HG03457 (cell line): ENCODE measurements around the gene THYN1.

Experiments used
- ATAC-seq: cut with Tn5 transposase; IDR thresholded peaks from one replicate; pipeline ENCODE4 v1.9.1; 2021; ENCODE audit warnings: moderate number of reproducible peaks; ENCODE audit not compliant: unreplicated experiment

The THYN1 gene

GRCh38 chr11:134252346-134253187 lies 585 bp downstream of the THYN1 start:
- ATAC-seq: peak; percentile 18

- ATAC-seq: no peak
These were observed 2.5 kb downstream of the THYN1 start for GRCh38 chr11:134250675-134251074.

GRCh38 chr11:134250246-134250645 lies 2.9 kb downstream of the THYN1 start:
- ATAC-seq: no peak

- ATAC-seq: no peak
These were observed 4.2 kb downstream of the THYN1 start for GRCh38 chr11:134248910-134249480.

- ATAC-seq: no peak
These were observed 6.5 kb downstream of the THYN1 start for GRCh38 chr11:134246678-134247077.

GRCh38 chr11:134246100-134246499 lies 7.1 kb downstream of the THYN1 start:
- no peak for ATAC-seq

- no peak for ATAC-seq
These were observed 7.7 kb downstream of the THYN1 start for GRCh38 chr11:134245434-134245833.

GRCh38 chr11:134244593-134244992 lies 8.6 kb downstream of the THYN1 start:
- no peak for ATAC-seq

GRCh38 chr11:134243913-134244312 lies 9.2 kb downstream of the THYN1 start:
- no peak for ATAC-seq

- no peak for ATAC-seq
These were observed 10.8 kb downstream of the THYN1 start for GRCh38 chr11:134242376-134242775.

GRCh38 chr11:134240592-134240991 lies 12.6 kb downstream of the THYN1 start:
- no peak for ATAC-seq

- ATAC-seq: no peak
These were observed 14.2 kb downstream of the THYN1 start for GRCh38 chr11:134238956-134239355.

- no peak for ATAC-seq
These were observed 15.6 kb downstream of the THYN1 start for GRCh38 chr11:134237557-134237922.

GRCh38 chr11:134236834-134237556 lies 16.2 kb downstream of the THYN1 start:
- ATAC-seq: no peak

GRCh38 chr11:134235399-134235798 lies 17.8 kb downstream of the THYN1 start:
- ATAC-seq: no peak

GRCh38 chr11:134233729-134234179 lies 19.4 kb downstream of the THYN1 start:
- no peak for ATAC-seq

GRCh38 chr11:134231958-134232659 lies 21.0 kb downstream of the THYN1 start:
- ATAC-seq: no peak

GRCh38 chr11:134230339-134230738 lies 22.8 kb downstream of the THYN1 start:
- ATAC-seq: no peak

GRCh38 chr11:134229126-134229790 lies 23.9 kb downstream of the THYN1 start:
- ATAC-seq: no peak

- peak; percentile 48 for ATAC-seq
These were observed 24.5 kb downstream of the THYN1 start for GRCh38 chr11:134228625-134229024.
